T-cell (primary cell): ENCODE measurements around the gene GMCL2. TPM values are rescaled to one million over a fixed set of nuclear protein-coding genes. Genes with fewer than 3 reads are reported as not detected.

ENCODE experiments used
- ATAC-seq, 4 experiments: fragments of 200-7000 bp in 3 of 4; fragments of 150-1000 bp in 1 of 4; cut with Tn5 transposase; replicated peaks in 1 of 4; 1 replicate in 3 of 4; 2 replicates in 1 of 4; pipeline ENCODE4 v1.10.0; 2021; ENCODE audit warnings: moderate library complexity in 3 of 4, mild to moderate bottlenecking in 2 of 4, moderate number of reproducible peaks in 1 of 4
- CTCF ChIA-PET, 2 donors: fragments of 300-600 bp; sonication (Branson Sonifier 250); formaldehyde crosslinking; loops; one replicate each; lab custom pipeline; 2022; ENCODE audit warnings: antibody characterized with exemption in 2 of 2; lab: Charles Lee
- POLR2A ChIA-PET, 2 donors: fragments of 300-600 bp; sonication (Branson Sonifier 250); formaldehyde crosslinking; loops; one replicate each; lab custom pipeline; 2022; ENCODE audit warnings: antibody characterized with exemption in 2 of 2; lab: Charles Lee
- DNase-seq, 35 experiments: peaks; one replicate each; pipeline versions ENCODE4 v3.0.0 to v3.0.0-alpha.2; 2013 to 2023
- H3K27ac ChIP-seq: one replicate; pipeline ENCODE4 v1.5.1; 2013; ENCODE audit warnings: low read length
- H3K27me3 ChIP-seq, 2 experiments: replicated peaks in 1 of 2; 1 replicate in 1 of 2; 2 replicates in 1 of 2; pipeline versions ENCODE4 v1.6.1 to v1.7.0; 2013; ENCODE audit warnings: low read length in 1 of 2, mixed read lengths in 1 of 2; ENCODE audit not compliant: control insufficient read depth in 2 of 2, insufficient read depth in 2 of 2; ENCODE audit errors: extremely low read depth in 1 of 2
- H3K36me3 ChIP-seq, 2 donors: 1 replicate in 1 of 2; 2 replicates in 1 of 2; pipeline versions ENCODE4 v1.6.1 to v1.7.0; 2013; ENCODE audit warnings: low read length in 1 of 2; ENCODE audit not compliant: control insufficient read depth in 2 of 2, insufficient read depth in 1 of 2; ENCODE audit errors: extremely low read depth in 1 of 2
- H3K4me1 ChIP-seq, 2 experiments: 1 replicate in 1 of 2; 2 replicates in 1 of 2; pipeline versions ENCODE4 v1.6.1 to v1.7.0; 2013; ENCODE audit warnings: low read length in 2 of 2, mixed read lengths in 1 of 2; ENCODE audit not compliant: insufficient read depth in 2 of 2, control insufficient read depth in 1 of 2; ENCODE audit errors: extremely low read depth in 1 of 2
- H3K4me3 ChIP-seq, 2 donors: 1 replicate in 1 of 2; 2 replicates in 1 of 2; pipeline versions ENCODE4 v1.5.1 to v1.7.0; 2013; ENCODE audit warnings: mild to moderate bottlenecking in 2 of 2, low read length in 1 of 2, moderate library complexity in 1 of 2; ENCODE audit not compliant: control insufficient read depth in 1 of 2; ENCODE audit errors: extremely low read depth in 1 of 2
- H3K9me3 ChIP-seq: 2 replicates; pipeline ENCODE4 v1.7.0; 2013
- H3K27ac Mint-ChIP-seq, 2 donors: one replicate each; pipeline ENCODE4 v1.8.0; 2020 to 2021; ENCODE audit warnings: mild to moderate bottlenecking in 2 of 2, mixed read lengths in 2 of 2
- H3K27me3 Mint-ChIP-seq, 2 donors: one replicate each; pipeline ENCODE4 v1.8.0; 2021 to 2022; ENCODE audit warnings: mixed read lengths in 2 of 2
- H3K36me3 Mint-ChIP-seq: one replicate; pipeline ENCODE4 v1.8.0; 2021; ENCODE audit warnings: mixed read lengths
- H3K4me1 Mint-ChIP-seq, 3 donors: one replicate each; pipeline ENCODE4 v1.8.0; 2020 to 2022; ENCODE audit warnings: mixed read lengths in 3 of 3, mild to moderate bottlenecking in 1 of 3
- H3K4me3 Mint-ChIP-seq, 3 donors: one replicate each; pipeline ENCODE4 v1.8.0; 2020 to 2022; ENCODE audit warnings: mild to moderate bottlenecking in 3 of 3, mixed read lengths in 3 of 3, moderate library complexity in 3 of 3
- H3K9me3 Mint-ChIP-seq, 3 donors: one replicate each; pipeline ENCODE4 v1.8.0; 2020 to 2022; ENCODE audit warnings: mixed read lengths in 3 of 3
- WGBS: methylation state at CpG from one replicate; pipeline ENCODE4 v1.1.5; 2013; ENCODE audit warnings: missing lambda C conversion rate; ENCODE audit not compliant: insufficient coverage; 5-methylcytosine and 5-hydroxymethylcytosine counted together
- total RNA-seq, 35 experiments: library from RNA in 6 of 35; stranded (reverse) in 6 of 35; fragments of 120-200 nt in 1 of 35; gene quantifications; one replicate each; pipeline versions ENCODE4 v1.2.1 to v1.2.4 and lab custom pipeline; 2013 to 2026

The GMCL2 gene
- total RNA-seq, 5 donors from 2014 or later (not counting 1 experiment from before 2014, with no cell fraction given): not detected

- peaks cover 56 to 69% (median 58%) of the 10 kb centered on the region in 3 donors for H3K4me1 Mint-ChIP-seq
- WGBS: 82% methylated on average over 5 of the region's 7 CpGs
- H3K27me3 Mint-ChIP-seq: no peaks in the 10 kb centered on the region
- ChIA-PET CTCF (interaction anchor here in 1 of 2 donors (0.6 to 1.2 kb wide), 3 partner anchors 13 to 1923 kb away, joined by 3 to 5 read pairs (median 4); no protein-coding TSS in a partner anchor), POLR2A (no interaction called here)
- Histone ChIP-seq H3K4me3 (no peak overlapping the region), H3K36me3 (peaks cover 5 to 14% of the 10 kb centered on the region in 2 donors), H3K27me3 (no peaks in the 10 kb centered on the region), H3K9me3 (no peaks in the 10 kb centered on the region), H3K27ac (no peak overlapping the region), H3K4me1 (peaks cover 19 to 89% of the 10 kb centered on the region in 2 experiments)
- ATAC-seq: no peak
- H3K9me3 Mint-ChIP-seq: no peaks in the 10 kb centered on the region
- H3K36me3 Mint-ChIP-seq: peaks cover 18% of the 10 kb centered on the region
- DNase-seq: no peak
- H3K4me3 Mint-ChIP-seq: peak overlapping the region in 1 of 3 donors; percentile 41
- H3K27ac Mint-ChIP-seq: no peak overlapping the region
Observed at GRCh38 chr5:178234121-178234749, 47.1 kb upstream of the GMCL2 start.

GRCh38 chr5:178232920-178233429, 45.8 kb upstream of the GMCL2 start:
- H3K27ac Mint-ChIP-seq: peak overlapping the region; percentile 86 to 92
- ATAC-seq (peak in 1 of 4 experiments; percentile 32), DNase-seq (no peak)
- peaks cover 27% of the 10 kb centered on the region for H3K36me3 Mint-ChIP-seq
- H3K27ac ChIP-seq: peak overlapping the region; percentile 88
- no peaks in the 10 kb centered on the region for H3K9me3 Mint-ChIP-seq
- H3K4me1 Mint-ChIP-seq: peaks cover 57 to 69% (median 64%) of the 10 kb centered on the region in 3 donors
- POLR2A ChIA-PET: no interaction called here
- H3K4me1 ChIP-seq: peaks cover 13 to 88% of the 10 kb centered on the region in 2 experiments
- H3K36me3 ChIP-seq: peaks cover 6 to 25% of the 10 kb centered on the region in 2 donors
- H3K4me3 Mint-ChIP-seq: peak overlapping the region; percentile 69 to 77 (median 77)
- H3K9me3 ChIP-seq: no peaks in the 10 kb centered on the region
- no peaks in the 10 kb centered on the region for H3K27me3 ChIP-seq
- peak overlapping the region in 1 of 2 donors; percentile 91 for H3K4me3 ChIP-seq
- WGBS: 63% methylated on average over 9 of the region's 11 CpGs
- CTCF ChIA-PET: no interaction called here
- no peaks in the 10 kb centered on the region for H3K27me3 Mint-ChIP-seq

GRCh38 chr5:178232124-178232919, 45.2 kb upstream of the GMCL2 start, which contains the start of gene PHYKPL:
PHYKPL (minus strand) TSS chr5:178232802; CDS start chr5:178232550, 252 bp downstream.
- Mint-ChIP-seq H3K4me1 (peaks cover 61 to 69% (median 67%) of the 10 kb centered on the region in 3 donors), H3K4me3 (peak within 1 kb of the TSS; percentile 77 to 86 (median 81)), H3K27me3 (no peaks in the 10 kb centered on the region), H3K36me3 (peaks cover 33% of the 10 kb centered on the region), H3K27ac (peak within 1 kb of the TSS; percentile 92 to 93), H3K9me3 (no peaks in the 10 kb centered on the region)
- DNase-seq: peak; percentile 21 to 78 (median 56)
- ChIA-PET CTCF (interaction anchor here in 1 of 2 donors (1.3 kb wide), 1 partner anchor 27 kb away, joined by 3 read pairs; no protein-coding TSS in a partner anchor), POLR2A (interaction anchor here in 1 of 2 donors (0.7 kb wide), 1 partner anchor 11 kb away, joined by 3 read pairs; no protein-coding TSS in a partner anchor)
- peaks cover 13 to 86% of the 10 kb centered on the region in 2 experiments for H3K4me1 ChIP-seq
- H3K36me3 ChIP-seq: peaks cover 12 to 32% of the 10 kb centered on the region in 2 donors
- no peaks in the 10 kb centered on the region for H3K9me3 ChIP-seq
- peak within 1 kb of the TSS; percentile 88 for H3K27ac ChIP-seq
- H3K4me3 ChIP-seq: peak within 1 kb of the TSS; percentile 91
- no peaks in the 10 kb centered on the region for H3K27me3 ChIP-seq
- under 1% methylated on average over 96 of the region's 102 CpGs for WGBS
- ATAC-seq: peak; percentile 74 to 80 (median 78)

- H3K9me3 Mint-ChIP-seq: no peaks in the 10 kb centered on the region
- Histone ChIP-seq H3K9me3 (no peaks in the 10 kb centered on the region), H3K36me3 (peaks cover 13 to 37% of the 10 kb centered on the region in 2 donors), H3K4me1 (peaks cover 13 to 85% of the 10 kb centered on the region in 2 experiments), H3K27ac (peak overlapping the region; percentile 79), H3K27me3 (no peaks in the 10 kb centered on the region), H3K4me3 (peak overlapping the region; percentile 91)
- WGBS: 16% methylated on average over 15 of the region's 21 CpGs
- CTCF ChIA-PET: interaction anchor here (0.5 to 1.3 kb wide), 2 partner anchors 26 to 78 kb away, joined by 3 to 5 read pairs; partner anchors contain the start of gene NHP2 (in 1 of the 2)
- H3K4me3 Mint-ChIP-seq: peak overlapping the region; percentile 77 to 86 (median 81)
- POLR2A ChIA-PET: interaction anchor here in 1 of 2 donors (0.7 kb wide), 1 partner anchor 10 kb away, joined by 3 read pairs; no protein-coding TSS in a partner anchor
- peak in 1 of 4 experiments; percentile 2 for ATAC-seq
- peaks cover 63 to 70% (median 67%) of the 10 kb centered on the region in 3 donors for H3K4me1 Mint-ChIP-seq
- no peaks in the 10 kb centered on the region for H3K27me3 Mint-ChIP-seq
- peak overlapping the region; percentile 72 to 79 for H3K27ac Mint-ChIP-seq
- peaks cover 40% of the 10 kb centered on the region for H3K36me3 Mint-ChIP-seq
- no peak for DNase-seq
Observed at GRCh38 chr5:178231539-178232123, 44.5 kb upstream of the GMCL2 start.

GRCh38 chr5:178230879-178231538, 43.8 kb upstream of the GMCL2 start:
- Histone ChIP-seq H3K9me3 (no peaks in the 10 kb centered on the region), H3K27me3 (no peaks in the 10 kb centered on the region), H3K4me3 (peak overlapping the region in 1 of 2 donors; percentile 91), H3K27ac (peak overlapping the region; percentile 79), H3K36me3 (peaks cover 13 to 42% of the 10 kb centered on the region in 2 donors), H3K4me1 (peaks cover 13 to 79% of the 10 kb centered on the region in 2 experiments)
- H3K27me3 Mint-ChIP-seq: no peaks in the 10 kb centered on the region
- H3K4me1 Mint-ChIP-seq: peaks cover 62 to 71% (median 68%) of the 10 kb centered on the region in 3 donors
- no peaks in the 10 kb centered on the region for H3K9me3 Mint-ChIP-seq
- no peak for DNase-seq
- H3K36me3 Mint-ChIP-seq: peaks cover 43% of the 10 kb centered on the region
- no peak for ATAC-seq
- 64% methylated on average over 8 of the region's 9 CpGs for WGBS
- H3K27ac Mint-ChIP-seq: peak overlapping the region; percentile 72 to 79
- ChIA-PET POLR2A (interaction anchor here in 1 of 2 donors (0.7 kb wide), 1 partner anchor 9 kb away, joined by 3 read pairs; no protein-coding TSS in a partner anchor), CTCF (interaction anchor here (0.5 to 1.3 kb wide), 2 partner anchors 25 to 77 kb away, joined by 3 to 5 read pairs; partner anchors contain the start of gene NHP2 (in 1 of the 2))
- peak overlapping the region; percentile 77 to 86 (median 81) for H3K4me3 Mint-ChIP-seq
